ENCODE results near the gene RGPD8.
"Not testable (repeated sequence)": the region's sequence is repeated elsewhere in the genome, so short reads cannot be mapped to it uniquely, and the experiment has no call there.

RGPD8 gene

DNA sequence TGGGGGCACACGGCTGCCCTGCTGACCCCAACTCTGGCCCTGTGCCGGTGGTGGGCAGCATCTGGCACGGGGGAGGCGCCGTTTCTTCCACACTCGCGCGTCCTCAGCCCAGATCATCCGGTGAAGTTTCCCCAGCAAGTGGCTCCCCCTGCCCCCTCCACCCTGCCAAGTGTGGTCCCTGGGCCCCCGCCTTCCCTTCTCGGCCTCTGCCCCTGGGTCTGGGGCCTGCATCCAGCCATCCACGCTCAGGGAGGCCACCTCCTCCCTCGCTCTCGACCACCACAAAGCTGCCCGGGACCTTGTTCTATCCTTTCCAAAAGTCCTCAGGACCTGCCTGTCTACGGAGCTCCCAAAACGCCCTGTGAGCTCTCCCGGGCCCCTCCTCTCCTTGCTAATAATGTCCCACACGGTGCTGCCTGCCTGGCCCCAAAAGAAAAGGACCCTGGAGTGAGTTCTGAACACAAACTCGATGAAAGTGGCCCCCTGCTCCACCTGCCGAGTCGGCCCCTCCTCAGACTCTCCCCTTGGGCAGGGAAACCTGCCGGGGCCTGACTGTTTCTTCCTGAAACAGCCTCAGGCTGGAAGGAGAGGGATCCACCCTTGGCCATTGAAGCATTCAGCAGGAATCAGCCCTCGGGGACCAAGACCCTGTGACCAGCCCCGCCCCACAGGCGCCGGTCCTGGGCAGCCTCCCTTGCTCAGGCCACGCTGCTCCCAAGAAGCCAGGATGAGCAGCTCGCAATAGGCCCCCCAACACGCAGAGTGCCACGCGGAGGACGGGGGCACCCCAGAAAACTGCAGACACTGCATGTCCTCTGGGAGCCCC lies 1.7 kb upstream of the RGPD8 start:
- DNase-seq, result not testable (repeated sequence)

DNA sequence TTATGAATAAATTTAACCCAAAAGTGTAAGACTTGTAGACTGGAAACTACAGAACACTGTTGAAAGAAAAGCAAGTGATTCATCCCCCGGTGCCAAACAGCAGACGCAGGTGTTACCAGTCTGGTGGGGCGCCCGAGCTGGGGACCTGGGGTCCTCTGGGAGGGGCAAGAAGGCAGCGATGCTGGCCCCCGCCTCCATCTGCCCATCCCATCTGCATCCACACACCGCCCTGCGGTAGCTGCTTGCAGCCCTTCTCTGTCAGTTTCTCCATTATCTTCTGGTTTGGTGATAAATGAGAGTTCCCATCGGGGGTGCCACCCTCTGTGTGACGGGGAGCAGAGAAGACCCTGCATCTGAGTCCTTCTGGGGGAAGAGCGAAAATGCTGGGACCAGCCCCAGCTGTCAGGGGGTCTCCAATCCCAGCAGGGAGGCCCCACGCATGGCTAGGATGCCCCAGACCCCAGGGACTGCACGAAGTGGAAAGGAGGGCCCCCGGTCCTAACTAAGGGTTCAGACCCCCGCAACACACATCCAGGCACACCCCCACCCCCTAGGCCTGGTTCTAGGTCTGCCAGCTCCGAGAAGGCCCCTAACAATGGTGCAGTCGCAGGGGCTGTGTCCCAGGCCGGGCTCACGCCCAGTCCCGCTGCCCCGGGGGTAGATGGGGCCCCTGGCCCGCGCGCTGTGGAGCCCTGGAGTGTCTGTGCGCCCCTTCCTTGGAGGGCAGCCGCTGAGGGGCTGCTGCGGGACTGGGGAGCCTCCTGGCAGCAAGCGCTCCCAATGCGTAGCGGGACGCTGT lies 686 bp upstream of the RGPD8 start:
- no peak for DNase-seq

DNA sequence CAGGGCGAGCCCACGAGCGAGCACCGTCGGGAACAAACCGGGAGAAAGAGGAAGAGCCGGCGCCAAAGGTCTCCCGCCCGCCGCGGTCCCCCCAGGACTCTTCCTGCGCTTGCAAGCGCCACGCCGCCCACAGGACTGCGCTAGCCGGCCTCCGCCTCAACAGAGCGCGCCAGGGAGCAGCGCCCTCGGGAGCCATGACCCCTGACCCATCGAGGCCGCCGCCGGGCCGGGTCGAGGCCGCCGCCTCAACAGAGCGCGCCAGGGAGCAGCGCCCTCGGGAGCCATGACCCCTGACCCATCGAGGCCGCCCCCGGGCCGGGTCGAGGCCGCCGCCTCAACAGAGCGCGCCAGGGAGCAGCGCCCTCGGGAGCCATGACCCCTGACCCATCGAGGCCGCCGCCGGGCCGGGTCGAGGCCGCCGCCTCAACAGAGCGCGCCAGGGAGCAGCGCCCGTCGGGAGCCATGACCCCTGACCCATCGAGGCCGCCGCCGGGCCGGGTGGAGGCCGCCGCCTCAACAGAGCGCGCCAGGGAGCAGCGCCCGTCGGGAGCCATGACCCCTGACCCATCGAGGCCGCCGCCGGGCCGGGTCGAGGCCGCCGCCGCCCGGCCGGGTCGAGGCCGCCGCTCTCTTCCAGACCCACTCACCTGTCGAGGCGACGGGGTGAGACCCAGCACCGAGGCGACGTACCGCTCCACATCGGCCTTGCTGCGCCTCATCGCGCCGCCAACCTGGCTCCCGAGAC lies 538 bp downstream of the RGPD8 start:
- not testable (repeated sequence) for DNase-seq

DNA sequence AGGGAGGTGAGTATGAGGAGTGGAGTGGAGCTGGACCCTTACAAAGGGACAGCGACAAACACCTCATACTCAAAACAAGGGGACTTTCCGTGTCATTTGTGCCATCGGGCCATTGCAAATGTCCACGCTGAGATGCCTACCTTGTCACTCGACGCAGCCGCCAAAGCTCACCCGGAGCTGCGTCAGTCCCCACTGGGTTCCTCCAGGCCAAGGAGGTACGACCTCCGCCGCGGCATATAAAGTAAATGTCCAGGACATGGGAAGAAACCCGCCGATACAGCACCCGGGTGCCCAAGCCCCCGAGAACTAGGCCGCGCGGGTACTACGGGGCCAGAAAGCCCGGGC lies 1.1 kb downstream of the RGPD8 start:
- DNase-seq, result not testable (repeated sequence)

DNA sequence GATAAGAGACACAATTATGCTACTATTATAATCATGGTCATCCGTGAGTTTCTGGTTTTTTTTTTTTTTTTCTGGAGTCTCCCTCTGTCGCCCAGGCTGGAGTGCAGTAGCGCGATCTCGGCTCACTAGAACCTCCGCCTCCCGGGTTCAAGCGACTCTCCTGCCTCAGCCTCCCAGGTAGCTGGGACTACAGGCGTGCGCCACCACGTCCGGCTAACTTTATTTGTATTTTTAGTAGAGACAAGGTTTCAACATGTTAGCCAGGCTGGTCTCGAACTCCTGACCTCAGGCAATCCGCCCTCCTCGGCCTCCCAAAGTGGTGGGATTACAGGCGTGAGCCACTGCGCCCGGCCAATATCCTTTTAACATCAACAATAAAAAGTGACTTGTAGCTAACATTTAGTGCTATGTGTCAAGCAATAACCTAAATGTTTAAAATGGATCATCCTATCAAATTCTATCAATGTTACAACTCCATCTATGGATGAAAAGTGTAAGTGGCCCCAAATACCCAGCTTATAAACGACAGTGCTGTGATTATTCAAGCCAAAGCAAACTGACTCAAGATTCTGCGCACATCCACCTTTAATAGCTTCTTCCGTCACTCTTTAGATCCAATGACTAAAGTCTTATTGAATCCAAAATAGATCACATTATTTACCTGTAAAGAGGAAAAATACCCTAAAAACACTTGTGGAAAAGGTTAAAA lies 1.7 kb downstream of the RGPD8 start:
- not testable (repeated sequence) for DNase-seq

DNA sequence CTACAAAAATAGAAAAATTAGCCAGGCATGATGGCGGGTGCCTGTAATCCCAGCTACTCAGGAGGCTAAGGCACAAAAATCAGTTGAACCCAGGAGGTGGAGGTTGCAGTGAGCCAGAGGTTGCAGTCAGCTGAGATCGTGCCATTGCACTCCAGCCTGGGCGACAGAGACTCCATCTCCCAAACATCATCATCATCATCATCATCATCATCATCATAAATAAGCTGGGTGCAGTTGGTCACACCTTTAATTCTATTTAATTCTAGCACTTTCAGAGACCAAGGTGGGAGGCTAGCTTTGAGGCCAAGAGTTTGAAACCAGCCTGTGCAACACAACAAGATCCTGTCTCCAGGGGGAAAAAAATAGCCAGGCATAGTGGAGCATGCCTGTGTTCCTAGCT lies 8.9 kb downstream of the RGPD8 start:
- DNase-seq, result not testable (repeated sequence)

DNA sequence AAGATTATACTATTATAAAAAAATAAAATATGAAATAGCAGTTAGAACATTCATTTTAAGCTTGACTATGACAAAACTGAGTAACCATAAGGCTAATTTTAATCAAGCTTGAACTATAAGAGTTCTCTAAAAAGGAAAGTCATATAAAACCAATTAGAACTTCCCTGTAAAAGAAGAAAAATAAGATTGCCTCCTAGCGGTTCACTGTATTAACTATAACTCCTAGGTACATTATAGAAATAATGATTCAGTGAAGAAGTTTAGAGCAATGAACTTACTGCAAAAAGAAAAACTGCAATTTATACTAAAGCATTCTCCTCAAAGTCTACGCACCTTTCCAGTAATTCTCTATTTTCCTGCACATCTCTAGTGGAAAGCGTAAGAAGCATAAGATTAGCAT lies 16.6 kb downstream of the RGPD8 start:
- DNase-seq, result not testable (repeated sequence)

DNA sequence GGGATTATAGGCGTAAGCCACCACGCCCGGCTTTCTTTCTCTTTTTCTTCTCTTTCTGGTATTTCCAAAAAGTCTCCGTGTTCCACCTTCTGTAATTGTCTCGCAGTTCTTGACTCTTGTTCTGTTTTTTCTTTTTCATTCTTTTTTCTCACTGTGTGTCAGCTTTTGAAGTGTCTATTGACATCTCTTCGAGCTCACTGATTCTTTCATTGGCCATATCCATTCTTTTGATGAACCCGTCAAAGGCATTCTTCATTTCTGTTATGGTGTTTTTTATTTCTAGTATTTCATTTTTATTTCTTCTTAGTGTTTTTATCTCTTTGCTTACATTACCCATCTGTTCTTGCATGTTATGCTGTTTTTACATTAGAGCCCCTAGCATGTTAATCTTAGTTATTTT lies 73.4 kb downstream of the RGPD8 start:
- not testable (repeated sequence) for DNase-seq

DNA sequence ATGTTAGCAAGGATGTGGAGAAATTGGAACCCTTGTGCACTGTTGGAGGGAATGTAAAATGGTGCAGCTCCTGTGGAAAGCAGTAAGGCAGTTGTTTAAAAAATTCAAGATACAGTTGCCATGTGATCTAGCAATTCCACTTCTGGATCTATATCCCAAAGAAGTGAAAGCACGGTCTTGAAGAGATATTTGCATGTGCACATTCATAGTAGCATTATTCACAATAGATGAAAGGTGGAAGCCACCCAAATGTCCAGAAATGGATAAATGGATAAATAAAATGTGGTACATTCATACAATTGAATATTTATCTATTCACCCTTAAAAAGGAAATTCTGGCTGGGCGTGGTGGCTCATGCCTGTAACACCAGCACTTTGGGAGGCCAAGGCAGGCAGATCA lies 79.1 kb downstream of the RGPD8 start:
- not testable (repeated sequence) for DNase-seq

DNA sequence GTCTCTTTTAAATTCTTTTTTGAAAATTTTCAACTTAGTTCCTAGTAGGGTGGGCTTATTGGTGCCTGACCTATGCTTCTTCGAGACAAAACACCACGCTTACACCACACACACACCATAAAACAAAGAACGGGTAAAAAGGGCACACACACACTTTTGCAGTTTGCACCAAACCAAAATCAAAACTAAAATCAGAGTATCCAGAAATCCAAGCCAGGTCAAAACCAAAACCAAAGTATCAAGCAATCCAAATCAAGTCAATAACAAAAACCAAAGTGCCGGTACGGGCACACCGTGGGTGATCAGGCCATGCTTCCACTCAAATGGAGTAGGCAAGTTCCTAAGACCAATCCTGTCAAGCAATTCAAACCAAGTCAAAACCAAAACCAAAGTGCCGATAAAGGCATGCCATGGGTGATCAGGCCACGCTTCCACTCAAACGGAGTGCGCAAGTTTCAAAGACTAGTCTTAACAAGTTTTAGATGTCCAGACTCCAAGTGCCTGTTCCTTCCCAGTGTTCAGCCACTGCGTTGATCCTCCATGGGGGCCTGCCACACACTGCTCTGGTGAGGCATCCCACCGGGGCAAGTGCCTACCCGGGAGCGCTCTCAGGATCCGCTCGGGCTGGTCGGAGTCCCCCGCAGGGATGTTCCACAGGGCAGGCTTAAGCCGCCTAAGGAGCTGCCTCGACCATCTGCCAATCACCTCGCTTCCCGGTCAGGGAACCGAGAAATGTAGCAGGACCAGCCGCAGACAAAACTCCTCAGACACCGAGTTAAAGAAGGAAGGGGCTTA lies 80.4 kb downstream of the RGPD8 start:
- DNase-seq, result not testable (repeated sequence)

DNA sequence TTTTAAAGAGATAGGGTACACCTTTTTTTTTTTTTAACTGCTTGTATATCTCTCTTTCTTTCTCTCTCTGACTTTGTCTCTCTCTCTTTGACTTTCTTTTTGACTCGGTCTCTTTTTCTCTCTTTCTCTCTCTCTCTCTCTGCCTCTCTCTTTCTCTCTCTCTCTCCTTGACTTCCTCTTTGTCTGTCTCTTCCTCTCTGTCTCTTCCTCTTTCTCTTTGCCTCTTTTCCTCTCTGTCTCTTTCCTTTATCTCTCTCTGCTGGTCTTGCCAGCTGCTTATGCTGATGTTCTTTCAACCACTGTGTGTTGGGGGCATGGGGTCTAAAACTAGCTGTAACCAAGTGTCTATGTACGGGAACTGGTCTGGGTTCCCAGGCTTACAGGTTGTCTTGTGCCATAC lies 81.2 kb downstream of the RGPD8 start:
- DNase-seq, result not testable (repeated sequence)

DNA sequence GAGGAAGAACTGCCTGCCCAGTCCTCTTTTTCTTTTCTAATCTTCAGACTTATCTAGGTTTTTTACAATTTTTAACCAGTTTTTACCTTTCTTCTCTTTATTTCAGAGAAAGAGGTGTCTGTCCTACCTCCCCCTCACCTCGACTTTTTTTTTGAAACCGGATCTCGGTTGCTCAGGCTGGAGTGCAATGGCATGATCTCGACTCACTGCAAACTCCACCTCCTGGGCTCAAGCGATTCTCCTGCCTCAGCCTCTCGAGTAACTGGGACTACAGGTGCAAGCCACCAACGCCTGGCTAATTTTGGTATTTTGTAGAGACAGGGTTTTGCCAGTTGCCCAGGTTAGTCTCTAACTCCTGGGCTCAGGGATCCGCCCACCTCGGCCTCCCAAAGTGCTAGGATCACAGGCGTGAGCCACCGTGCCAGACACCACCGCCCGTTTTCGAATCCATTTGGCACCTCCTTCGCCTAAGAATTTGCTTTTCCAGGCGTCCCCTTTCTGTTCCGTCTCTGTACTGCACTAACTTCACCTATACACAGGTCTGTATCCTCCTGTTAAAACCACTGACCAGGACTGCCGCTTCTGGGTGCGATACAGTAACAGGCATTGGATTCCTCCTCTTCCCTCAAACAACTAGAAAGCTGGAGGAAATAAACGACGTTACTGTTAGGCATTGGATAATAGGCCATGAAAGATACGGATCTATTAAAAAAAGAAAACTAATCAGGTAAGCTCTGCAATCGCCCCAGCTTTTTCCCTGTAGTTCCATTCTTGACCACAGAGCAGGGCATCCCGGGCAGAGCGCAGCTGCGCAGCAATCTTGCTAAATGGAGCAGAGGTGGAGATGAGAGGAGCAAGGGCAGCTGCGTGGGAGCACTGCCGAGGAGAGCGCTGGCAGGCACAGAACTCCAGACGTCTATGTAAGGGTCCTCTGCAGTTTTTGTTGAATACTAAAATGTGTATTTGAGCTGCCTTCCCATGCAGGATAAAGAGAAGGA lies 88.1 kb downstream of the RGPD8 start:
- DNase-seq, result no peak

DNA sequence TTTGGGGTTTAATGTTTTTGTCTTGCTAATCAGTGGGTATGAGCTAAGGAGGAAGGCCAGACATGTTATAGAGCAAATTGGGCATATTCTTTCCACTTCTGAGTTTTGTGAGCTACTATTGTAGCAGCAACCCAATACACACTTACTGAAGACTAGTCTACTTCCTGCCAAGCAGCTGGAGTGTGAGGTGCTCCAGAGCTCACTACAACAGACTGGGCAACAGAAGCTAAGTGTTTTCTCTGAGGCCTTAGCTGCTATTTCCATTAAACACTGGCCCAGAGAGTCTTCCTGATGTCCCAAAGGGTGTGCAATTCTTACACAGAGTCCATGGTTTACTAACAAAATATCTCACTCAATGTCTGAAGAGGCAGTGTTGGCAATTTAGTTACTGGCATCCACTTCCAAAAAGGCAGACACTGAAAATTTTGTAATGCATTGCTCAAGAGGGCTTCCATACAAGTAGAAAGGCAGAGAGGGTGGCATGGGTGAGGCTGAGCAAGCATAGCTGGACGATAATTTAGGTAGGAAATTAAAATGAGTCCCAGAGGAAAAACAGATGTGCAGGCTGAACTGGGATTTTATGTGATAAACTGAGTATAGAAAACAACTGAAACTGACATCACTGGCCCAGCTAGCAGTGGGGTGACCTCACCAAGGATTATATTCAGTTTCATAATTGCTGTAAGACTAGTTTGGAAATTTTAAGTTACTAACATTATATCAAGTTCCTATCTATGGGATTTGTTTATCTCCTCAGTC lies 89.4 kb downstream of the RGPD8 start:
- no peak for DNase-seq

DNA sequence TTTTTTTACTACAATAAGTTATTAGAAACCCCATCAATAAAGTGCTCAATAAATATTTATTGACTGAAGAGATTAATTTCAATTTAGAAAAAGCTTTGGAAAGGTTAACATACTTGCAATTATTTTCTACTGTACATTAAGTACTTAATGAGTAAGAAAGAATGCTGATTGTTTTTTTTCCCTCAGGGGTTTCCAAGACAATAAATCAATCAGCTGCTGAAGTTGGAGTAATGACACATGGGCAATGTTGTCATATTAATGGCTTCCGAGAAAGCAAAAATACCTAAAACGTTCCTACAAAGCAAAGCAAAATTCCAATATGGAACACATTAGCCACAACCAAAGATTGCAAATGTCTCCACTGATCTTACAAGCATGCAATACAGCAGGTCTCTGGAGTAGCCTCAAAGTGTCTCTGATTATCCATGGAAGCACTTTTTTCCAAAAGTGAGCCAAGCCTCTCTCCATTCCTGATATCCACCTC lies 91.3 kb downstream of the RGPD8 start:
- no peak for DNase-seq

DNA sequence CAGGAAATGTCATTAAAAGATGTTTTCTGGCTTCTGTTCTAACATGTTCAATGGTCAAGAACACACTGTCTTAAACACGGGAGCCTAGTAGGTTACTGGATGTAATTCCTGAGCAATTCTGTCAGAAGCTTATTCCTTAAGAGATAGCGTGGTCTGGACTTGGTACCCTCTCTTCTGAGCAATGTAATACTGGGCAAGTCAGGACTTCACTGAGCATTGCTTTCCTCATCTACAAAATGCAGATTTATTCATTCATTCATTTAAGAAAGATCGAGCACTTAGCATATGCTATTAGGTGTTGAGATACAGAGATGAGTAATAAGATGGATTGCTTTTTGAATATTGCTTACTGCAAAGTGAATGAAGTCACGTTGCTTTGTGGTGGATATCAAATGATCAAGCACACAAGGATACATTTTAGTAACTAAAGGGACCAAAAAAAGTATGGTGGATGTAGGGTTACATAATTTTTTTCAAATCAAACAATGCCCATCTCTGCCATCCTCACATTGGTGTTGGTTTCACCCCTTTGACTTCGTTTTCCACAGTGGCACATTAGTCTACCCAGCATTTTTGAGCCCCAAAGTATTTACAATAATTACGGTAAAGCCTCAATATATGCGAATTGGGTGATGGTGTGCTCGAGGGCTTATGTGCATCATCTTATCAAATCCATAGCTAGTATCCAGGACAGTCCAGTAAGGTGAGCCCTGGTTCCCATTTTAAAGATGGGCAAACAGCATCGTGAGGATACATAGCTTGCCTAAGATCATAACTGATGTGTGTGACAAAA lies 92.8 kb downstream of the RGPD8 start:
- DNase-seq, result no peak

DNA sequence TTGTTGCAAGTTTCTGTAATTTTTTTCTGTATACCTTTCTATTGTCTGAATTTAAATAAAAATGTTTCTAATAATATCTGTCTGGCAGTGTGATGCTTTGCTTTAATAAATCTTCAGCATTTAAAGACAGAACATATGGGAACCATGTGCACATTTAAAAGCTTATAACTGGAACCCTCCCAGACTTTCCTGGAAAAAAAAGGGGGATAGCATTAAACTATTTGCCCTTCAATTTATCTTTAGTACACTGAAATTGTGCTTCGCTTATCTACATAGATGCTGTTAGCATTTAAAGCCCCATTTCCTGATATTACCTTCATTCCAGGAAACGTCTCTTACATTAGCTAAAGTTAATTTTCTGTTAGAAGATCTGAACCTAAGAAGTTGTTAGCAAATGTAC lies 93.5 kb downstream of the RGPD8 start:
- no peak for DNase-seq

DNA sequence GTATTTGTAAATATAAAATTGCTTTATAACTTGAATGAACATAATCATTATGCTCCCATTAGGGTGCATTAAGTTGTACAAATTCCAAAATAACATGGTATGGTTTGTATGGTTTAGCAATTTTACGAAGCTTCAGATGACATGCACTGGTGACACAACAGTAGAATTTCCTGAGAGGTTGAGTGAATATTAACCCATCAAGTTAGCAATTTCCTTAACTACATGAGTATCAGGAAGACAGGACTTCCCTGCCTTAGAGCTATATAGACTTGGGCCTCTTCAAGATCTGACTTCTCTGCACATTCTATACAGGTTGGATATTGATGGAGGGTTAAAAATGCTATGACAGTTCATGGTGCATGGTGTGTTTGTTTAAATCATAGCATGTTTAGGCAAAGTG lies 97.8 kb downstream of the RGPD8 start:
- no peak for DNase-seq

DNA sequence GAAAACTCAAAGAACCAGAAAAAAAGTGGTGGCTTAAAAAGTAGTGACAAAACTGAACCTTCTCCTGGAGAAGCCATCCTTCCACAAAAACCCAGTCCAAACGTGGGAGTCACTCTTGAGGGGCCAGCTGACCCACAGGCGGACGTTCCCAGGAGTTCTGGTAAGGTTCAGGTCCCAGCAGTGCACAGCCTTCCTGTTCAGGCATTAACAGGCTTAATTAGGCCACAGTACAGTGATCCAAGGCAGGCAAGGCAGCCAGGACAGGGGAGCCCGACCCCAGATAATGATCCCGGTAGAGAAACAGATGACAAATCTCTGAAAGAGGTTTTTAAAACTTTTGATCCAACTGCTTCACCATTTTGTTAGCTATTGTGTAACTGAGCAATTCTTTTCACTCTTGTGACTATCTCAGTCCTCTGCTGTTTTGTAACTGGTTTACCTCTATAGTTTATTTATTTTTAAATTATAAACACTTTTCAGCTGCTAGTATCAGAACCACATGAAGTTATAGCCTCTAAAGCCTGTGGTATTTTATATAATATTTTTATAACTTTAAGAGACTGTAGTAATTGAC lies 101.2 kb downstream of the RGPD8 start:
- DNase-seq, result no peak

DNA sequence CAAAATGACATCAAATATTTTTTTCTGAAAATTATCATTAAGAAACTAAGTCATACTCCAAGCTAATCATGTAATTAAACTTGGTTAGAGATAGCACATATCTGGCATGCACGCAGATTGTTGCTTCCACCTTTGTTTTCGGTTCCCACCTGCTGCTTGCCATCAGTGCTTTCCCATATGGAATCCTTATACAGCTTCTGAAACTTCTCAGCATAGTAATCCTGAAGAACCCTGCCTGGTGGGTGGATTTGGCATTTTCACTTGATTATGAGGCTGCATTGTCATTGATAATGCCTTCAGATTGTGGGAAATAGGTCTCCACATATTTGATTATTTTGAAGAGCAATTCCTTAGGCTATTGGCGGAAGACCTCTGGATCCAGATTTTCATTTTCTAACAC lies 110.5 kb downstream of the RGPD8 start:
- DNase-seq, result no peak
